Measurements from ENCODE around the gene SPX.

DNA sequence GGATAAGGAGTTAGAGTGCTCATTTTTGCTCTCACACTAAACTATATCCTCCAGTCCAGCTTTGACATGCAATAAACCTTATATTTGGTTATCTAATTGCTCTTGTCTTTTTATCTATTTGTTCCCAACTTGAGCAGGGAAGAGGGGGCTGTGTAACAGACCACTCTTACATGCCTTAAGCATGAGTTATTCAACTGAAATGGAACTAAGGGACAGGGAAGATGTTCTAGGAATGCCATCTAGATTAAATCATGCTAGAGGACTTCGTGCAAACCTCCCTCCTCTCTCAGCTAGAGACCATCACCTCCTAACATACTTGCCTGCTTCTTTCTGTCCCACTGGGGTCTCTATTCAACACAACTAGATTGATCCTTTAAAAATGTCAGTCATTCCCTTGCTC, 20.6 kb downstream of the SPX start:
- TF ChIP-seq, protein P1, sequence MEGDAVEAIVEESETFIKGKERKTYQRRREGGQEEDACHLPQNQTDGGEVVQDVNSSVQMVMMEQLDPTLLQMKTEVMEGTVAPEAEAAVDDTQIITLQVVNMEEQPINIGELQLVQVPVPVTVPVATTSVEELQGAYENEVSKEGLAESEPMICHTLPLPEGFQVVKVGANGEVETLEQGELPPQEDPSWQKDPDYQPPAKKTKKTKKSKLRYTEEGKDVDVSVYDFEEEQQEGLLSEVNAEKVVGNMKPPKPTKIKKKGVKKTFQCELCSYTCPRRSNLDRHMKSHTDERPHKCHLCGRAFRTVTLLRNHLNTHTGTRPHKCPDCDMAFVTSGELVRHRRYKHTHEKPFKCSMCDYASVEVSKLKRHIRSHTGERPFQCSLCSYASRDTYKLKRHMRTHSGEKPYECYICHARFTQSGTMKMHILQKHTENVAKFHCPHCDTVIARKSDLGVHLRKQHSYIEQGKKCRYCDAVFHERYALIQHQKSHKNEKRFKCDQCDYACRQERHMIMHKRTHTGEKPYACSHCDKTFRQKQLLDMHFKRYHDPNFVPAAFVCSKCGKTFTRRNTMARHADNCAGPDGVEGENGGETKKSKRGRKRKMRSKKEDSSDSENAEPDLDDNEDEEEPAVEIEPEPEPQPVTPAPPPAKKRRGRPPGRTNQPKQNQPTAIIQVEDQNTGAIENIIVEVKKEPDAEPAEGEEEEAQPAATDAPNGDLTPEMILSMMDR (IDR thresholded peaks at IDR 0.05 in 4 of 5, conservative IDR thresholded peaks at IDR 0.05 in 1 of 5): no peak
- TF ChIP-seq POLR2A (IDR thresholded peaks at IDR 0.05): no peak
